OCI-M2 (cell line): ENCODE data around the gene QSER1.

Source experiments
- DNase-seq: peaks from one replicate; lab custom pipeline; 2025; ENCODE audit not compliant: unreplicated experiment; lab: John Stamatoyannopoulos, UW

Gene QSER1

GRCh38 chr11:32890843-32891656, 1.6 kb upstream of the QSER1 start:
- DNase-seq = no peak

GRCh38 chr11:32891657-32892354, 805 bp upstream of the QSER1 start:
- DNase-seq = no peak

- DNase-seq = no peak
Observed at GRCh38 chr11:32893093-32893342, 407 bp downstream of the QSER1 start.

GRCh38 chr11:32893343-32894148, 935 bp downstream of the QSER1 start:
- DNase-seq = no peak

GRCh38 chr11:32894149-32894827, 1.7 kb downstream of the QSER1 start:
- DNase-seq = no peak

GRCh38 chr11:32894921-32895320, 2.3 kb downstream of the QSER1 start:
- no peak for DNase-seq

GRCh38 chr11:32895471-32895870, 2.9 kb downstream of the QSER1 start:
- DNase-seq = no peak

- DNase-seq = no peak
Observed at GRCh38 chr11:32897103-32897502, 4.5 kb downstream of the QSER1 start.

- no peak for DNase-seq
Observed at GRCh38 chr11:32899438-32899837, 6.8 kb downstream of the QSER1 start.

GRCh38 chr11:32902089-32902665, 9.6 kb downstream of the QSER1 start:
- DNase-seq = no peak

GRCh38 chr11:32905028-32905667, 12.5 kb downstream of the QSER1 start:
- no peak for DNase-seq

- no peak for DNase-seq
Observed at GRCh38 chr11:32908619-32909018, 16.0 kb downstream of the QSER1 start.

- no peak for DNase-seq
Observed at GRCh38 chr11:32911413-32911812, 18.8 kb downstream of the QSER1 start.

- no peak for DNase-seq
Observed at GRCh38 chr11:32913445-32913844, 20.8 kb downstream of the QSER1 start.

- no peak for DNase-seq
Observed at GRCh38 chr11:32916361-32916760, 23.8 kb downstream of the QSER1 start.

GRCh38 chr11:32916994-32917393, 24.4 kb downstream of the QSER1 start:
- DNase-seq = no peak

GRCh38 chr11:32918427-32918826, 25.8 kb downstream of the QSER1 start:
- no peak for DNase-seq

- DNase-seq = no peak
Observed at GRCh38 chr11:32919338-32919737, 26.7 kb downstream of the QSER1 start.

- no peak for DNase-seq
Observed at GRCh38 chr11:32920570-32920969, 28.0 kb downstream of the QSER1 start.

GRCh38 chr11:32921204-32921603, 28.6 kb downstream of the QSER1 start:
- DNase-seq = no peak

- DNase-seq = no peak
Observed at GRCh38 chr11:32931606-32932005, 39.0 kb downstream of the QSER1 start.
